NOMO-1 (cell line): ENCODE measurements around the gene MEG3.
"Not testable (repeated sequence)": the region's sequence is repeated elsewhere in the genome, so short reads cannot be mapped to it uniquely, and the experiment has no call there.

ENCODE experiments used
- DNase-seq, 2 experiments: peaks; one replicate each; lab custom pipeline; 2025; ENCODE audit not compliant: unreplicated experiment in 2 of 2; lab: John Stamatoyannopoulos, UW

The MEG3 gene

GRCh38 chr14:100788517-100788916, 37.4 kb upstream of the MEG3 start:
- DNase-seq, result no peak

- DNase-seq, result no peak
These were observed 37.0 kb upstream of the MEG3 start for GRCh38 chr14:100788942-100789341.

- DNase-seq, result no peak
These were observed 36.2 kb upstream of the MEG3 start for GRCh38 chr14:100789460-100790417.

- no peak for DNase-seq
These were observed 35.2 kb upstream of the MEG3 start for GRCh38 chr14:100790502-100791347.

- no peak for DNase-seq
These were observed 34.6 kb upstream of the MEG3 start for GRCh38 chr14:100791348-100791735.

GRCh38 chr14:100791995-100792394, 33.9 kb upstream of the MEG3 start:
- no peak for DNase-seq

GRCh38 chr14:100796946-100797345, 29.0 kb upstream of the MEG3 start:
- DNase-seq, result no peak

GRCh38 chr14:100800041-100800440, 25.9 kb upstream of the MEG3 start:
- DNase-seq, result no peak

GRCh38 chr14:100801433-100801832, 24.5 kb upstream of the MEG3 start:
- DNase-seq, result not testable (repeated sequence)

GRCh38 chr14:100802179-100802578, 23.7 kb upstream of the MEG3 start:
- DNase-seq, result no peak

GRCh38 chr14:100802766-100803165, 23.2 kb upstream of the MEG3 start:
- no peak for DNase-seq

GRCh38 chr14:100803226-100803625, 22.7 kb upstream of the MEG3 start:
- DNase-seq, result no peak

GRCh38 chr14:100803676-100804075, 22.2 kb upstream of the MEG3 start:
- no peak for DNase-seq

GRCh38 chr14:100804138-100804537, 21.8 kb upstream of the MEG3 start:
- no peak for DNase-seq

GRCh38 chr14:100804558-100805309, 21.2 kb upstream of the MEG3 start:
- DNase-seq, result no peak

GRCh38 chr14:100806386-100806785, 19.5 kb upstream of the MEG3 start:
- DNase-seq, result no peak

- no peak for DNase-seq
These were observed 18.4 kb upstream of the MEG3 start for GRCh38 chr14:100807496-100807895.

GRCh38 chr14:100807979-100808734, 17.8 kb upstream of the MEG3 start:
- no peak for DNase-seq

- no peak for DNase-seq
These were observed 15.5 kb upstream of the MEG3 start for GRCh38 chr14:100810435-100810834.

- DNase-seq, result no peak
These were observed 15.0 kb upstream of the MEG3 start for GRCh38 chr14:100810861-100811461.
